Fibroblast of pulmonary artery (primary cell): ENCODE results near the gene C2orf42.
A peak's percentile ranks its signal among the peaks of the same experiment; 100 is the strongest.
"Not testable (repeated sequence)": the region's sequence is repeated elsewhere in the genome, so short reads cannot be mapped to it uniquely, and the experiment has no call there.

ENCODE experiments used
- DNase-seq: peaks from one replicate; pipeline ENCODE4 v3.0.0-alpha.2; 2010; ENCODE audit warnings: low read depth
- H3K4me3 ChIP-seq: replicated peaks from 2 replicates; pipeline ENCODE4 v1.5.1; 2011; ENCODE audit warnings: low read depth, mild to moderate bottlenecking, control low read depth, low read length, moderate library complexity
- CTCF ChIP-seq: IDR thresholded peaks from 2 replicates; pipeline ENCODE4 v1.5.1; 2011; ENCODE audit warnings: mild to moderate bottlenecking, control low read depth, low read length, inconsistent platforms; ENCODE audit errors: missing control alignments

C2orf42 gene

GRCh38 chr2:70190418-70191243 lies at the start of gene C2orf42:
C2orf42 (minus strand) TSS chr2:70191019; CDS start chr2:70181985, 9,034 bp downstream.
- H3K4me3 ChIP-seq: peak within 1 kb of the TSS; percentile 92
- TF ChIP-seq CTCF: peak; percentile 22
- DNase-seq: peak; percentile 98

GRCh38 chr2:70240599-70240998 lies 49.8 kb upstream of the C2orf42 start:
- no peak for TF ChIP-seq CTCF
- no peak for DNase-seq
- no peak overlapping the region for H3K4me3 ChIP-seq

- TF ChIP-seq CTCF: no peak
- no peak for DNase-seq
- H3K4me3 ChIP-seq: no peak overlapping the region
Observed at GRCh38 chr2:70233926-70234325, 43.1 kb upstream of the C2orf42 start.

- TF ChIP-seq CTCF: no peak
- no peak for DNase-seq
- no peak overlapping the region for H3K4me3 ChIP-seq
Observed at GRCh38 chr2:70226781-70227180, 36.0 kb upstream of the C2orf42 start.

GRCh38 chr2:70223305-70223704 lies 32.5 kb upstream of the C2orf42 start:
- not testable (repeated sequence) for H3K4me3 ChIP-seq, DNase-seq

GRCh38 chr2:70214953-70215549 lies 24.2 kb upstream of the C2orf42 start:
- no peak for TF ChIP-seq CTCF
- peak; percentile 26 for DNase-seq
- no peak overlapping the region for H3K4me3 ChIP-seq

- DNase-seq: no peak
- no peak overlapping the region for H3K4me3 ChIP-seq
Observed at GRCh38 chr2:70214365-70214764, 23.5 kb upstream of the C2orf42 start.

More at GRCh38 chr2:70214365-70214764, 23.5 kb upstream of the C2orf42 start:
- TF ChIP-seq CTCF: no peak
